Mammary epithelial cell (primary cell): ENCODE measurements around the gene TXNIP.

Experiments
- EZH2 ChIP-seq: IDR thresholded peaks from 2 replicates; pipeline ENCODE4 v1.6.1; 2012; ENCODE audit warnings: low read length, inconsistent platforms, borderline replicate concordance
- TF ChIP-seq, protein P1 (sequence below), 2 donors: IDR thresholded peaks in 1 of 2; conservative IDR thresholded peaks in 1 of 2; 2 replicates each; pipeline ENCODE4 v1.5.1; 2011 to 2012; ENCODE audit warnings: inconsistent platforms in 2 of 2, low read length in 2 of 2, mild to moderate bottlenecking in 2 of 2, control low read depth in 1 of 2, low read depth in 1 of 2; ENCODE audit not compliant: insufficient read depth in 1 of 2; ENCODE audit errors: extremely low read depth in 1 of 2

DNA sequence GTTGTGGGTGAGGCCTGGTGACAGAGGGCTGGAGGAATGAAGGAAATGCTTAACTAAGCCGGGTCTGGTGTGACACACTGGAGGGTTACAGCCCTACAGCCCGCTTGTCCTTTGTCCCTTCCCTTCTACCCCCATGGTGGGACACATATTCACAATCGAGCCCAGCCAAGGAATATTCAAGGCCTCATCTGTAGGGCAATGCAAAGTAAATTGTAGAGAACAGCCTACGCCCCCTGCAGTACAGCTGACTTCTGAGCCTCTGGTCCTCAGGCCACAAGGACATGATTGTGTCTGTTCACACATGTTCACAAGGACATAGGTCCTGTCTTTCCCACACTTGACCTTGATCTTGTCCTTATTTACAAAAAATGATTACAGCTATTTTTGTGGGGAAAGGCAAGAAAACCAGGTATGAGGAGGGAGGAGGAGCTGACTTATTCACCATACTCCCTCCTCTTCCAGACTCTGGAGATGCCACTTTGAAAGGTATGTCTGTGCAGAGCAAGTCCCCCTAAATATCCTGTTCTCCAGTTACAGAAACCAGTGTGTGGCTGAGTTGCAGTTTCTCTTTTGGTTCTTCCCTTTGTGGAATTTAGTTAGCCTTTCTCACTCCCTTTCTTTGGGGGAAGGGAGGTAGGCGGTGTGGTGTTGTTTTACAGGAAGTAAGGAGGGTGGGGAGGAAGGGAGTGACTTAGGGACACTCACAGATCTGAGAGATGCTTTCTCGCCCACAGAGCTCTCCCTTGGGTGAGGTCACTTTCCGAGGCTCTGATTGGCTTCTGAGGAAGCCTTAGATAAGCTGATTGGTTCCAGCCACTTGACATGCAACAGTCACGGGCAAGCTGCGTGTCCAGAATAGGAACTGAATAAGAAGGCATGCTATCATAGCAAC is 17.3 kb downstream of the TXNIP start:
- TF ChIP-seq, protein P1, sequence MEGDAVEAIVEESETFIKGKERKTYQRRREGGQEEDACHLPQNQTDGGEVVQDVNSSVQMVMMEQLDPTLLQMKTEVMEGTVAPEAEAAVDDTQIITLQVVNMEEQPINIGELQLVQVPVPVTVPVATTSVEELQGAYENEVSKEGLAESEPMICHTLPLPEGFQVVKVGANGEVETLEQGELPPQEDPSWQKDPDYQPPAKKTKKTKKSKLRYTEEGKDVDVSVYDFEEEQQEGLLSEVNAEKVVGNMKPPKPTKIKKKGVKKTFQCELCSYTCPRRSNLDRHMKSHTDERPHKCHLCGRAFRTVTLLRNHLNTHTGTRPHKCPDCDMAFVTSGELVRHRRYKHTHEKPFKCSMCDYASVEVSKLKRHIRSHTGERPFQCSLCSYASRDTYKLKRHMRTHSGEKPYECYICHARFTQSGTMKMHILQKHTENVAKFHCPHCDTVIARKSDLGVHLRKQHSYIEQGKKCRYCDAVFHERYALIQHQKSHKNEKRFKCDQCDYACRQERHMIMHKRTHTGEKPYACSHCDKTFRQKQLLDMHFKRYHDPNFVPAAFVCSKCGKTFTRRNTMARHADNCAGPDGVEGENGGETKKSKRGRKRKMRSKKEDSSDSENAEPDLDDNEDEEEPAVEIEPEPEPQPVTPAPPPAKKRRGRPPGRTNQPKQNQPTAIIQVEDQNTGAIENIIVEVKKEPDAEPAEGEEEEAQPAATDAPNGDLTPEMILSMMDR (conservative IDR thresholded peaks at IDR 0.05 in 1 of 2, IDR thresholded peaks at IDR 0.05 in 1 of 2; ENCODE audit: extremely low read depth in 1 of 2, insufficient read depth in 1 of 2, low read depth in 1 of 2, low read length in 2 of 2), result peak; percentile 7 to 46
- no peak for TF ChIP-seq EZH2
